ENCODE results near the gene KRT81. TPM values are rescaled to one million over a fixed set of nuclear protein-coding genes. Genes with fewer than 3 reads are reported as not detected.

KRT81 gene
- total and polyA plus RNA-seq, 2 of the 4 experiments (the other 2 are of a cell fraction) = under 0.01 to 0.05 TPM

- ChIA-PET POLR2A (ENCODE audit: unreplicated experiment) (no interaction called here), CTCF (no interaction called here)
- no peak overlapping the region for H3K9ac ChIP-seq (ENCODE audit: low read depth, low read length)
- no CpG with 5 or more reads among the region's 1 CpG for WGBS, 2 experiments (ENCODE audit: extremely low coverage in 2 of 2, insufficient read length in 1 of 2)
- no peak; the same call in 1 of the 2 replicates for ATAC-seq (ENCODE audit: low read depth)
- H3K4me3 ChIP-seq (ENCODE audit: insufficient read depth, low read depth, low read length) = no peak overlapping the region
- H2AFZ ChIP-seq (replicated peaks; ENCODE audit: low read length, poor library complexity) = no peak overlapping the region
- H3K23ac ChIP-seq (ENCODE audit: low read depth, low read length) = peak overlapping the region; percentile 10; the same call in 1 of the 2 replicates
- H3K36me3 ChIP-seq (ENCODE audit: control insufficient read depth, insufficient read depth, low read length) = no peaks in the 10 kb centered on the region
- peaks cover 10% of the 10 kb centered on the region for H3K9me1 ChIP-seq (ENCODE audit: insufficient read depth, low read length)
- no peak overlapping the region for H3K56ac ChIP-seq (ENCODE audit: extremely low read depth, insufficient read depth, low read length)
- no peaks in the 10 kb centered on the region for H3K79me1 ChIP-seq (ENCODE audit: low read depth in 1 of 2, low read length in 2 of 2)
- H2BK5ac ChIP-seq (ENCODE audit: low read depth, low read length, poor library complexity, severe bottlenecking) = no peak overlapping the region
- no peak for DNase-seq
- H2BK20ac ChIP-seq (ENCODE audit: low read depth, low read length) = peak overlapping the region; percentile 63
- peak overlapping the region; percentile 66 for H2BK120ac ChIP-seq (ENCODE audit: low read depth, low read length)
- dilution Hi-C loops (cut with HindIII; ENCODE audit: low sequenced_read_pairs, unreplicated experiment) (no loop called here), intact Hi-C loops (cut with micrococcal nuclease) (no loop called here), in situ Hi-C loops (cut with MboI; ENCODE audit: low sequenced_read_pairs) (no loop called here)
- peak overlapping the region; percentile 50; the same call in 1 of the 2 replicates for H3K14ac ChIP-seq (replicated peaks; ENCODE audit: low read depth, low read length)
- no peak for TF ChIP-seq RAD21 (IDR thresholded peaks at IDR 0.05; ENCODE audit: low read length)
- TF ChIP-seq MAZ (IDR thresholded peaks at IDR 0.05; ENCODE audit: borderline replicate concordance, low read depth, low read length) = no peak
- TF ChIP-seq MXI1 (IDR thresholded peaks at IDR 0.05; ENCODE audit: borderline replicate concordance, low read depth, low read length) = no peak
- TF ChIP-seq MAFK (IDR thresholded peaks at IDR 0.05; ENCODE audit: low read depth, low read length) = no peak
- no peak for TF ChIP-seq CHD1 (IDR thresholded peaks at IDR 0.05; ENCODE audit: low read depth, low read length)
- no peak for TF ChIP-seq RCOR1 (IDR thresholded peaks at IDR 0.05; ENCODE audit: insufficient replicate concordance, low read length)
- no peak for TF ChIP-seq FOS (IDR thresholded peaks at IDR 0.05; ENCODE audit: low read depth, low read length)
- TF ChIP-seq BHLHE40 (IDR thresholded peaks at IDR 0.05; ENCODE audit: low read depth, low read length) = no peak
- no peak for TF ChIP-seq ELK1 (IDR thresholded peaks at IDR 0.05; ENCODE audit: borderline replicate concordance, low read depth, low read length)
- no TSS peak for BruUV-seq (replicated peaks)
- H3K27ac ChIP-seq (ENCODE audit: insufficient read depth, low read length) = no peak overlapping the region
- H3K9me3 ChIP-seq (ENCODE audit: control insufficient read depth, insufficient read depth, low read length) = 0 out of 2 replicates have a peak, but pooled peaks cover 2% of the 10 kb centered on the region
- H4K20me1 ChIP-seq (ENCODE audit: insufficient read depth, low read length) = no peaks in the 10 kb centered on the region
- no peak overlapping the region for H3K4me2 ChIP-seq (ENCODE audit: low read depth, low read length)
- no peak overlapping the region for H4K8ac ChIP-seq (ENCODE audit: low read depth in 2 of 2, low read length in 2 of 2)
- H3K4me1 ChIP-seq (ENCODE audit: control insufficient read depth, insufficient read depth, low read length) = peaks cover 14% of the 10 kb centered on the region
- no peak overlapping the region for H4K5ac ChIP-seq (ENCODE audit: low read depth, low read length)
- H3K4ac ChIP-seq (ENCODE audit: low read depth, low read length) = peak overlapping the region; percentile 54; the same call in 1 of the 2 replicates
- peaks cover 29% of the 10 kb centered on the region for H3K27me3 ChIP-seq (ENCODE audit: control insufficient read depth, insufficient read depth, low read length)
- H2AK5ac ChIP-seq (ENCODE audit: low read depth, low read length) = peak overlapping the region; percentile 46; the same call in 1 of the 2 replicates
- H2BK15ac ChIP-seq (ENCODE audit: low read depth, low read length) = no peak overlapping the region
- peak overlapping the region; percentile 24 for H3K18ac ChIP-seq (ENCODE audit: low read depth, low read length)
- no peak overlapping the region for H2AK9ac ChIP-seq (replicated peaks; ENCODE audit: low read depth, low read length, poor library complexity)
- H4K91ac ChIP-seq (ENCODE audit: insufficient read depth, low read depth, low read length) = 0 out of 2 replicates have a peak overlapping the region, but pooled peaks have one; percentile 38
Observed at GRCh38 chr12:52261208-52261484, 30.2 kb downstream of the KRT81 start.

Data from IMR-90 (cell line).